SK-N-MC (cell line): ENCODE data around the gene RAB3IP.
"Not testable (repeated sequence)": the region's sequence is repeated elsewhere in the genome, so short reads cannot be mapped to it uniquely, and the experiment has no call there.

Source experiments
- EZH2 ChIP-seq: fragments of 200-600 bp; sonication (generic); IDR thresholded peaks from one replicate; pipeline ENCODE4 v1.6.1; 2017; ENCODE audit warnings: antibody characterized with exemption
- FOXP2 ChIP-seq: optimal IDR thresholded peaks from 2 replicates; pipeline ENCODE3; 2011; ENCODE audit warnings: mild to moderate bottlenecking, moderate library complexity; ENCODE audit not compliant: insufficient read depth; ENCODE audit errors: extremely low read length, control extremely low read depth
- POLR2AphosphoS5 ChIP-seq: IDR thresholded peaks from 2 replicates; pipeline ENCODE4 v1.6.1; 2012; ENCODE audit warnings: mild to moderate bottlenecking, low read depth, low read length, borderline replicate concordance

DNA sequence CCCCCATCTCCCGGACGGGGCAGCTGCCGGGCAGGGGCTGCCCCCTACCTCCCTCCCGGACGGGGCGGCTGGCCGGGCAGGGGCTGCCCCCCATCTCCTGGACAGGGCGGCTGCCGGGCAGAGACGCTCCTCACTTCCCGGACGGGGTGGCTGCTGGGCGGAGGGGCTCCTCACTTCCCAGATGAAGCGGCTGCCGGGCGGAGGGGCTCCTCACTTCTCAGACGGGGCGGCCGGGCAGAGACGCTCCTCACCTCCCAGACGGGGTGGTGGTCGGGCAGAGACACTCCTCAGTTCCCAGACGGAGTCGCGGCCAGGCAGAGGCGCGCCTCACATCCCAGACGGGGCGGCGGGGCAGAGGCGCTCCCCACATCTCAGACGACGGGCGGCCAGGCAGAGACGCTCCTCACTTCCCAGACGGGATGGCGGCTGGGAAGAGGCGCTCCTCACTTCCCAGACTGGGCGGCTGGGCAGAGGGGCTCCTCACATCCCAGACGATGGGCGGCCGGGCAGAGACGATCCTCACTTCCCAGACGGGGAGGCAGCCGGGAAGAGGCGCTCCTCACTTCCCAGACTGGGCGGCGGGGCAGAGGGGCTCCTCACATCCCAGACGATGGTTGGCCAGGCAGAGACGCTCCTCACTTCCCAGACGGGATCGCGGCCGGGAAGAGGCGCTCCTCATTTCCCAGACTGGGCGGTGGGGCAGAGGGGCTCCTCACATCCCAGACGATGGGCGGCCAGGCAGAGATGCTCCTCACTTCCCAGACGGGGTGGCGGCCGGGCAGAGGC lies 114.7 kb downstream of the RAB3IP start:
- TF ChIP-seq EZH2, FOXP2, POLR2AphosphoS5: not testable (repeated sequence)
